CD4-positive, alpha-beta T cell treated with Interferon alpha-2 for 1 hour (primary cell): ENCODE data around the gene CCNL2.
"Not testable (repeated sequence)": the region's sequence is repeated elsewhere in the genome, so short reads cannot be mapped to it uniquely, and the experiment has no call there.

Experiments used
- DNase-seq, 2 donors: peaks; one replicate each; pipeline ENCODE4 v3.0.0-alpha.2; 2020 to 2022

The CCNL2 gene

DNA sequence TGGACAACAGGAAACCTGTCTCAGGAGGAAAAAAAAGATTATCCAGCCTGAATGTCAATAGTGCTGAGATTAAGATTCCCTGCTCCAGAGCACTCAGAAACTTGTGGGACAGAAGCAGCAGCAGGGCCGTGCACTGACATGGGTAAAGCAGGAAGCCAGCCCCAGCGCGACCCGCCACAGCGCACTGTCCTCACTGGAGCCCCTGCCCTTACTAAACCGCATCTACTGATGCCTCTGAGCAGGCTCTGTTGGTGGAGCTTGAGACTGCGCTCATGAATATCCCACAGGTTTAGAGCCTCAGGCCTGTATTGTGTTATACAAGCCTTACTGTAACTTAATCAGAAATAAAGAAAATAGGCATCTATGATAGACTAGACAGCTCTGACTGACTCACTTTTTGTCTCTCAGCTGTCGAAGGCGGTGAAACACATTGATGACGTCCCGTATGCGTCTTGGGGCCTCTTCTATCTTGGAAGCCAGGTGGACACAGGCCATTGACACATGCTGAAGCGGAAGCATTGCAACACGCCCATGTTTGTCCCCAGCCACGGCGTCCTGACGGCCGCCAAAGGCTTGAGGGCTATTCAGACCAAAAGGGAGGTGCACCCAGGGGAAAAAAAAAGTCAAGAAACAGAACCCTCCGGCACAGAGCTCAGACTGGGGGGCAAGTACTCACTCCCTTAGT lies 1.2 kb downstream of the CCNL2 start:
- no peak for DNase-seq

DNA sequence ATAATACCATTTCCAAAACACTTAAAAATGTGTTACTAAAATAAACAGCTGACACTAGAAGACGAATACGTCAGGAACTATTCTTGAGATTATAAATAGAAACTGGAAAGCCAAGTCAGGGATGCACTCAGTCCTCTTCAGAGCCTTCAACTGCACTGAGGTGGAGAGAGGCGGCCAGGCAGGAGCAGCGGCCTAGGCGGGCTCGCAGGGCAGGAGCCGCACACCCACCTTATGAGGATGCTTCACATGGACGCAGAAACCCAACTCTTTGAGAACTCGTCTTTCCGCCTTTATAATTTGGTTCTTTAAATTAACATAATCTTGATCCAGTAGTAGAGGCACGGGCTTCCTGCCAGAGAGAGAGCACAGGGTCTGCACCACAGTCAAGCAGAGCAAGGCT lies 4.0 kb downstream of the CCNL2 start:
- DNase-seq: no peak

DNA sequence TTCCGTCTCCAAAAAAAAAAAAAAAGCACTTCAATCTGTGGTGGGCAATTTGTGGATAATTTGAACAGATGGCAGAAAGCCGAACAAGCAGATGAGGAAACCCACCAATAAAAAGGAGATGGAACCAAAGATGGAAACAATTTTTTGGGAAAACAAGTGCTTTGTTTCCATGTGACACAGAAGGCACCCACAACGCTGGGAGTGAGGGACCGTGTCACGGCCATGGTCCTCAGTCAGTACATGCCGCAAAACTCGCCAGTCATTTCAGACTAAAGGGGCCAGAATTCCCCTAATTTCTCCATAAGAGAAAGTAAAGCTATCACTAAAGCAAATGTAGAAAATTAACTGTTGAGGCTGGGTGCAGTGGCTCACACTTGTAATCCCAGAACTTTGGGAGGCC lies 5.0 kb downstream of the CCNL2 start:
- no peak for DNase-seq

DNA sequence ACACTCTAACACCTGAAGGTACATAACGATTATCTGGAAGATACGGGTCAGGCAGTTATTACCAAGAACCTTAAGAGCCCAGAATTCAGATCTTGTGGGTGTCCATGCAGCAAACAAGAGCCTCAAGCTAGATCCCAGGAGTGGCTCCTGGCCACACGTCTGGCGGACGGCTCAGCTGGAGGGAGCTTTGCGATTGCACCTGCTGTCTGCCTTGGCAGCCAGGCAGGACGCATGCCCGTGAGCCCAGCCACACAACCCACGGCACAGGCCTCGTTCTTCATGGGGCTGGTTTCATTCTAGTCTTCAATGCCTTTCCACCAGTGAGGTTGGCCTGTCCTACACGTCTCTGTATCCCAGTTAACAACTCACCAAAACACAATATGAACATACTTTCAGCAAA lies 5.7 kb downstream of the CCNL2 start:
- DNase-seq: no peak

DNA sequence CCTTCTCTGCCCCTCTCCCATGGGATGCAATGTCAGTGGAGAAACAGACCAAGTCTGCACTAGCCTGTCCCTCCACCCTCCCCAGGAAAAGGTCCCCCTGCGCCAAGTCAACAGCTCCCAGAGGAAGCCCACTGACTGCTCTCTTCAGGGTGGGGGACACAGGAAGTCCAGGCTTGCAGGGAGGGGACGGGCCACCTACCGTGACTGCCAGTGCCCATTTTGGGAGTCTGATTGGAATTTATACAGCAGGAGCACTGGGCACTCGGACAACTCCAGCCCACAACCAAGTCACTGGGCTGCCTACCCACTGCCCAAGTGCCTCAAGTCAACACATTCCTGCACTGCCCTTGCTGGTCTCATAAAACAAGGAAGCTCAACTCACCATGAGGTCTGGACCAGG lies 6.1 kb downstream of the CCNL2 start:
- no peak for DNase-seq

DNA sequence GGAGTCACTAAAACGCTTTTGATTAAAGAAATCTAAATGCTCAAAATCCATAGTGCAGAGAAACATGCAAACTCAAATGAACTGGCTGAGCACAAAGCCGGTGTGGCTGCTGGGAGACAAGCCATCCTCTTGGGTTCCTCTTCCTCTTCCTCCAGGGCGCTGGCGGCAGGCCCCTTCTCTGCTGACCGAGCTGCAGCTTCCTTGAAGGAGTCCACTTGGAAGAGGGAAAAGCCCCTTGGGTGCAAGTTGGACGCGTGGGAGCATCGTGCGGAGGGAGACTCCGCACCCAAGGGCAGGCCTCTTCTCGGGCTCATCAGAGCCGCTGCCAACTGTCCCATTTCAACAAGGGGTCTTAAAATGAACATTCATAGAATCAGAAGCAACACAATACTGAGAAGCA lies 7.9 kb downstream of the CCNL2 start:
- no peak for DNase-seq

DNA sequence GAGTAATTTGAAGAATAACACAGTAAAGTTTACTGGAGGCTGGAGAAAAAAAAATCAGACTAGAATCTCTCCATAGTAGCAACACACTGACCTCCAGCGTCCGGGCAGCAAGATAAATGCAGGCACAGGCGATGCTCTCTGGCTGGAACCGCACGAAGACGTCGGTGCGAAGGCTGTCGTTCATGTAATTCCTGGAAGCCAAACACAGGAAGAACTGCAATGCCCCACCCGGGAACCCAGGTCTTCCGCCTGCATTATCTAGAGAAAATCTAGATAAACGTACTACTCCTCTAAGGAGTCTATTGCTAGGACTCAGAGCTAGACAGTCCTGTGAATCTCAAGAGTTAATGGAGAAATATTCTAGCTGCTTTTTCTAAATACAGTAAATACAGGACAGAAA lies 8.5 kb downstream of the CCNL2 start:
- no peak for DNase-seq

DNA sequence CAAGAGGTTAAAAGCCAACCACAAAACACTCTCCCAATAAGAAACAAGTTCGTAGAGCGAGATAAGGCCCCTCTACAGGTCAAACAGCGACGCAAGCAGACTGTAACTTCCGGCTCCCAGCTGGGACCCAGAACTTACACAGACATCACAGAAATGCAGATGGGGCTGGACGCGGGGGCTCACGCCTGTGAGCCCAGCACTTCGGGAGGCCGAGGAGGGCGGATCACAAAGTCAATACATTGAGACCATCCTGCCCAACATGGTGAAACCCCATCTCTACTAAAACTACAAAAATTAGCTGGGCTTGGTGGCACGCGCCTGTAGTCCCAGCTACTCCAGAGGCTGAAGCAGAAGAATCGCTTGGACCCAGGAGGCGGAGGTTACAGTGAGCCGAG lies 11.1 kb downstream of the CCNL2 start:
- DNase-seq: no peak

DNA sequence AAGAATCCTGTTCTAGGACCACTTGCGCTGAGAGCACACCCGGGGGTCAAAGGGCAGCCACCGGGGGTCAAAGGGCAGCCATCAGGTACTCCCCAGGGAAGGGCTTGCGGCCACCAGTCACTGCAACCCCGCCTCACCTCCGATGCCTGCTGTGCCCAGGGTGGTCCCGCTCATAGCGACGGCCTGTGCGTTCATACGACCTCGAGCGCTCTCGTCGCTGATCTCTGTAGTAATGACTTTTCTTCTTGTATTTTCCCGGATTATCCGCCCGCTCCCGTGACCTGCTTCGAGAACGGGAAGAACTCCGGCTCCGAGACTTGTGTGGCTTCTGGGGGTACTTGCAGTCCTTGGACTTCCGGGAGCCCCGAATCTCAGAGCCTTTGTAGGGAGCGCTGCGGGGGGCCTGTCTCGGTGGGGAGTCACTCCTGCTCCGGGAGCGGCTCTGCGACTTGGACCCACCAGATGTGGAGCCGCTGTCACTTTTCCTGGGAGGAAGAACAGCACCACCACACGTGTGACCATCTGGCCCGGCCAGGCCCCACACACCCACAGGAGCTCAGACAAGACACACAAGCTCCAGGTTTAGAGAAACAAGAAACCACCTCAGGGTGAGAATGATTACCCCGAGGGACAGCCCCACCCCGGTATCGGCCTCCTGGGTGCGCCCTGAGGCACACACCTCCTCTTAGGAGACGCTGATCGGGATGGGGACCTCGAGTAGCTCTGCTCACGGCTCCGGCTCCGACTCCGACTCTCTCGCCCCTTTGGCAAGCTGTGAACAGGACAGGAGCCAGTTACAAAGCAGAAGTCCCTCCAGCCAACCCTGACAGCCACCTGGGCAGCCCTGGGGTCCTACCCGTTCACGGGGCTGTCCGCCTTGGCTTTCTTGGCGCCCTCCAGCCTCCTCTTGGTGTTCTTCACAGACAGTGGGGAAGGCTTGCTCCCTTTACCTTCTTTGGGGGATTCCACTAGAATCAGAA lies 11.7 kb downstream of the CCNL2 start:
- DNase-seq: no peak

DNA sequence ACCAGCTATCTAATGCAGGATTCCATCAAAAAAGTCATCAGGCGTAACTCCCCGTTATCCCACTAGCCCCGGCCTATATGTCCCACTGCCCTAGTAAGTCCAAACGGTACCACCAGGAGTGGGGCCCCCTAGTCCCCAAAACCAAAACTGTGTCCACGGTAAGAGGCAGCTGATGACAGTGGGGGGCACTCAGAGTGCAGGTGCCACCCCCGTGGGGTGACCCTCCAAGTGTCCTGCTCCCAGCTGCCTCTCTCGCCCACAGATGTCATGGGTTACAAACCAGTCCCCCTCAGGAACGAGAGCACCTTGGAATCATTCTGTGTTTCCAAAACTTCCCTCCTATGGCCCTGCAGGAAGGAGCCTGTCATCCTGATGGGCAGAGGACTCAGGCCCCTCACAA lies 13.2 kb downstream of the CCNL2 start:
- no peak for DNase-seq

DNA sequence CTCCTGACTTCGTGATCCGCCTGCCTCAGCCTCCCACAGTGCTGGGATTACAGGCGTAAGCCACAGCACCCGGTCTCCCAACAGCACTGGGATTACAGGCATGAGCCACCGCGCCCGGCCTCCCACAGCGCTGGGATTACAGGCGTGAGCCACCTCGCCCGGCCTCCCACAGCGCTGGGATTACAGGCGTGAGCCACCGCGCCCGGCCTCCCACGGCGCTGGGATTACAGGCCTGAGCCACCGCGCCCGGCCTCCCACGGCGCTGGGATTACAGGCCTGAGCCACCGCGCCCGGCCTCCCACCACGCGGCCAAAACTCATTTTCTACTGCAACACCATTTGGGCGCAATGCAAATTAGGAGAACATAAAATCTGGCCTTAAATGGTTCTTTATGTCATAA lies 13.8 kb downstream of the CCNL2 start:
- not testable (repeated sequence) for DNase-seq

DNA sequence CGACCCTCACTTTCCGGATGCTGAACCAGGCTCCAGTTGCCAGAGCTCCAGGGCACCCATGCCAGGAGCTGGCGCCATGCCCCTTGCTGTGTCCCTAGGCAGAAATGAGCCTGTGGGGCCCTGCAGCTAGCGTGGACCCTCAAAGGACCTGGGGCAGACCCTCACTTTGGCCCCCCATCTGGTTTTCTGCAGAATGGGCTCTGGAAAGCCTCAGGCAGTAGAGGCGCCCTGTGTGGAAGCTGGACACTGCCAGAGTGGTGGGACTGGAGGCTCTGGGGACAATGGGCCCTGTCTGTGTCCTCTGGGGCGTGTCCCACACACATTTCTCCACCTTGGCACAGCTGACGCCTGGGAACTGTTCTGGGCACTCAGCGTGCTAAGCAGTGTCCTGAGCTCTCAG lies 17.8 kb downstream of the CCNL2 start:
- DNase-seq: no peak

DNA sequence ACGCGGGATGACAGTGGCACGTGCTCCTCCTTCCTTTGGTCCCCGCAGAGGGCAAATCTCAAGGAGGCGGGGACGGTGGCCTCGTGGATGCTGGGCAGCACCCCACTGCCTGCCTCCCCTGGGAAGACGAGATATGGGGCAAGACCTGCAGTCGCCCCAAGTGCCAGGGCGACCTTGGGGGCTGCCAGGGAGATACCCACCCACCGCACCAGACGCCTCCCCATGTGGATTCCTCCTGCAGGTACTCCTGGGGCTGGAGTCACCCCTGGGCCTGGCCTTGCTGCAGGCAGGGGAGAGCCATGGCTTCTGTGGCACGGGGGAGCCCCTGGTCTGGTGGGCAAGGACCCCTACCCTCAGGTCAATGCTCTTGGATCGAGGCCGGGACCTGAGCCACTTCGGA lies 18.3 kb downstream of the CCNL2 start:
- no peak for DNase-seq

DNA sequence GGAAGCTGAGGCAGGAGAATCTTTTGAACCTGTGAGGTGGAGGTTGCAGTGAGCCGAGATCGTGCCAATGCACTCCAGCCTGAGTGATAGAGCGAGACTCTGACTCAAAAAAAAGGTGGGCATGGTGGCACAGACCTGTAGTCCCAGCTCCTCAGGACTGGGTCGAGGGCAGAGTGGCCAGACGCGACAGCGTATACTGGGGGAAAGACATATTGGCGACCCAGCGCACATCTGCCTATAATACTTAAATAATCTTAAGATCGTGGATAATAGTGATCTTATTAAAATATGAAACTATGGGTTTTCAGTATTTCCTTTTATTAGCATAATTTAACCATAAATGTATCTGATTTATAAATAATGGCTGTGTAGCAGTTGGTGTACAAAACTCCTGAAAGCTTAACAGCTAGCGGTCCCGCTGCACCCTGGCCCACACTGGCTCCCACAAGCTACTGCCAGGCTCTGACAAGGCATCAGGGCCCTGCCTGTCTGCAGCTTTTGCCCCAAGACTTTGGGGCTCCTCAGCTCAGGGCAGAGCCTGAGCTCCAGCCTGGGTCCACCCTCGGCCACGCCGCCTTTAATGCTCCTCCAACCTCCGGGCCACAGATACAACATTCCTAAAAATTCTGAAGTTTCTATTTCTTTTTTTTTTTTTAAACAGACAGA lies 21.5 kb downstream of the CCNL2 start:
- no peak for DNase-seq

DNA sequence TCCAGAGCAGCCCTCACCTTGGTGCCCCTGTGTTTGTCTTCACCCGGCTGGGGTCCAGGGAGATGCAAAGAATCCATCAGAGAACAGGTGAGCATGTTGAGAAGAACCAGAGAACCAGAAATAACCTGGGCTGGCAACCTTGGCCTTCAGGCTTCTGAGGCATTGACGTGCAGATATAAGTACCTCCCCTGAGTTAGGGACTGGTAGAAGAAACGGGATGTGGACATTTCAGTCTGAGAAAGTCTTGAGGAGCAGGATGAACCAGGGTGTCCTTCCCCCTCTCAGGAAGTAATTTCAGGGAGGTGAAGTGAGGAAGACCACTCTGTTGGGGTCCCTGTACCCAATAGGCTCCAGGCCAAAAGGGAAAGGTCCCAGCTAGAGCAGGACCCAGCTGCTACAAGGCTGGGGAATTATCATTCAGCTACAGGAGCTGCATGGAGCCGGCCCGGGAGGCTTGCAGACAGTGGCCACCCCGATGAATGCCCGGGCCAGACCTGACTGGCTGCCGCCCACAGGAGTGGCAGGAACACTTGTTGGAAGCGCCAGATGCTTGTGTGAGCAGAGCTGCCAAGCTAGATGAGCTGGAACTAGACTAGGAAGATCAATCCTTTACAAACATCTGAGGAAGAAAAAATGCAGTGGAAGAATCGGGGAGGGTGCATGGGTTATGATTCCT lies 22.4 kb downstream of the CCNL2 start:
- DNase-seq: no peak

DNA sequence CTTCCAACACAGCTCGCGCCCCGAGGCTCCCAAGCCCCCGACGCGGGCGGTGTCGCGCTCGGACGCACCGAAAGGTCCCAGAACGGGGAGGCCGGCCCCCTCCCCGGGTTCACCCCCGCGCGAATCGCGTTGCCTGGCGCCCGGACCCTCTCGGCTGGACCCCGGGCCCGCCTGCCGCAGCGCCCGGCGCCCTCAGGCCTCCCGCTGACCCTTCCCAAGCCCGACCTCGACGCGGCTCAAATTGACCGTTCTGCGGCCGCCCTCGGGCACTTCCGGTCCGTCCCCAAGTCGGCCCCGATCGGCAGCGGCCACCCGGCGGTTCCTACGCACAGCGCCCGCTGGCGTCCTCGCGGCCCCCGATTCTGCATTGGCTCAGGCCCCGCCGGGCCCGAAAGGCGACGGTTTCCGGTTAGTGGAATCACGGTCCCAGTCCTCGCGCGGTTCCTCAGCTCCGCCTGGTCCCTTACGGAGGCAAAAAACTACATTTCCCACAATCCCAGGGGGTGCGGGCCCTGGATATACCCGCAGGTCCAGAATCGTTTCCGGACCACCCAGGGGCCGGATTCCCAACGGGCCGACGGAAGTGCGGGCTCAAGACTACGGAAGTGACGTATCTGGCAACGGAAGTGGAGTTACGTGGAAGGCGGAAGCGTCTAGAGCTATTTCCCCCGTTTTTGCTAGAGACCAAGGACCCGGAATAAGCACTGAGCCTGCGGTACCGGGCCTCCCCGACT lies 24.0 kb downstream of the CCNL2 start, which contains the start of gene AURKAIP1:
Gene AURKAIP1, minus strand, starts transcription at position 279 of the 734 bp plus-strand sequence. CDS start 451 bp downstream, outside the sequence.
- DNase-seq: peak; percentile 99

DNA sequence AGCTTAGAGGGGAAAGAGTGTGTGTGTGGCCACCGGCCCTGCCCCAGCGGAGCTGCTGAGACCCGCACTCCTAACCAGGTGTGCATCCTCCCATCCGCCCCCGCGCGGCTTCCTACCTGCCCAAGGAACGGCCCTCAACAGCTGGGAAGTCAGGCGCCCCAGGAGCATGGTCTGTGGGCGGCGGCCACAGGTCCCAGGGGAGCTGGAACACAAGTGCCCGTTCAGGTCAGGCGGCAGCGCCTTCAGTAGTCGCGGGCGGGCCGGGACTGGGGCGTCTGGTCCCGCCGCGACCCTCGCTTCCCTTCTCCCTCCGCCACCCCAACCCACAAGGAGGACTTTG lies 24.6 kb downstream of the CCNL2 start:
- DNase-seq: no peak

DNA sequence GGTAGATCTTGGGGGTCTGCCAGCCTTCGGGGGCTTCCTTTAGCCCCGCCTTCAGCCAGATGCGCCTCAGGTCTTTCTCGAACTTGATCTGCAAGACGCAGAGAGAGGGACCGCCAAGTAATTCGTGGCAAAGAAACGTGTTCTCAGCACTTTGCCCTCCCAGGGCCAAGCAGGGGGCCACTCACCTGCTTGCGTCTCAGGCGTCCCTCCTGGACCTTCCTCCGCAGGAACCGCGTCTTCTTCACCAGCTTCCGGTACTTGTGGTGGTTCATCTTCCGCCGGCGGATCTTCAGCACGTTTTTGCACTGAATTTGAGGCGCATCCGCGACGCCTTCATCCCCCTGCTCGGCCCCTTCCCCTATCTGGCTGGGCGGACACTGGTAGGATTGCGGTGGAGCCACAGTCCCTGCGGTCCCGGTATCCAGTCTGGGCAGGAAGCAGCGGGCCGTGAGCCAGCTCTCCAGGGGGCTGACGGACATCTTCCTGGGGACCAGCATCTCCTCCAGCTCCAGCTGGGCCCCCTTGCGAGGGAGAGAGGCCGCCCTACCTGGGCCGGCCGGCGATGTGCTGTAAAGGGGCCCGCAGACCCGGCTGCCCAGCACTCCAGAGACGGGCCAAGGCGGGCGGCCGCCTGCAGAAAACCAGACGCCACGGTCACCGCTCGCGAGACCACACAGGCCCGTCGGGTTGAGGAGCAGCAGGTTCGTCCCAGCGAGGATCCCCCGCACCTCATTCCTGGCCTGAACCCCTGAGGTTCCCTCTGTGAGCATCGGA lies 25.1 kb downstream of the CCNL2 start:
- no peak for DNase-seq

DNA sequence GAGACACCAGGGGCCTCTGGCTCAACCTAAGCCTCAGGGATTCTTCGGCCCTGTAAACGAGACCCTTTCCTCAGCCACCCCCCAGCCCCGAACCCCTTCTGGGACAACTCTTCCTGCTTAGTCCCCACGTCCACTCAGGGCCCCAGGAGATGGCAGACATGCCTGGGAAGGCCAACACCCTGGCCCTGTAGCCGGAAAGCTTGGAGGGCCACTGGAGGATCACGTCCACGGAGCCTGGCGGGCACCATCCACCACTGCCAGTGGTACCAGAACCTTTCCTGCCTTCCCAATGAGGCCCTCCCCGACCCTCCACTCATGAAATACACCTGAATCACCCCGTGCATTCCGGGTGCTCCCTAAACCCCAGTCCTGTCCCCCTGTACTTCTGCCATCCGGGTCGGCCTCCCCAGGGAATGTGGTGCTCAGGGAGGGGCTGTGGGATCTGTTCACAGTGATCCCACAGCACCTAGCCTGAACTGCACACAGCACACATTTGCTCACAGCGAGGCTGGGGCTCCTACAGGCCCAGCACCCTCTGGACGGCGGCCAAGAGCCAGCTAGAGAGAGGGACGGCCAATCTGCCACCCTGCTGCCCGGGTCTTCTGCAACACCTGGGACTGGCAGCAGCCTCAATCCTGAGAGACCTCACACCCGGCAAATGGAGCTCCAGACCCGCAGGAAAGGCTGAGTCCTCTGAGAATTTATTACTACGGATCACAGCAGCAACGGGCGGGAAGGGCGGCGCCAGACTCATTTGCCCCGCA lies 25.9 kb downstream of the CCNL2 start:
- DNase-seq: no peak
